Fibroblast of lung (primary cell): ENCODE measurements around the gene ISG20. TPM values are rescaled to one million over a fixed set of nuclear protein-coding genes. Genes with fewer than 3 reads are reported as not detected.

Source experiments
- DNase-seq, 2 donors: peaks; one replicate each; pipeline versions ENCODE4 v3.0.0 to v3.0.0-alpha.2; 2010; ENCODE audit warnings: low read depth in 2 of 2
- H2AFZ ChIP-seq: 2 replicates; pipeline ENCODE4 v1.5.1; 2012; ENCODE audit warnings: low read length, control low read depth, inconsistent platforms
- H3K27ac ChIP-seq: 2 replicates; pipeline ENCODE4 v1.5.1; 2011; ENCODE audit warnings: low read length, control low read depth; ENCODE audit not compliant: insufficient read depth
- H3K27me3 ChIP-seq: 2 replicates; pipeline ENCODE4 v1.5.1; 2011; ENCODE audit warnings: mild to moderate bottlenecking, low read length; ENCODE audit not compliant: control insufficient read depth, insufficient read depth
- H3K36me3 ChIP-seq: 2 replicates; pipeline ENCODE4 v1.5.1; 2011; ENCODE audit warnings: low read length; ENCODE audit not compliant: control insufficient read depth, insufficient read depth
- H3K4me1 ChIP-seq: 2 replicates; pipeline ENCODE4 v1.5.1; 2011; ENCODE audit warnings: low read length; ENCODE audit not compliant: control insufficient read depth, insufficient read depth; ENCODE audit errors: extremely low read depth
- H3K4me2 ChIP-seq: 2 replicates; pipeline ENCODE4 v1.5.1; 2011; ENCODE audit warnings: low read length, control low read depth; ENCODE audit not compliant: insufficient read depth; ENCODE audit errors: extremely low read depth
- H3K4me3 ChIP-seq, 4 experiments: fragments of 200-600 bp in 1 of 4; sonication (generic) in 1 of 4; replicated peaks in 1 of 4; 2 replicates each; pipeline ENCODE4 v1.5.1; 2011 to 2016; ENCODE audit warnings: low read length in 4 of 4, low read depth in 3 of 4, mild to moderate bottlenecking in 3 of 4, control low read depth in 2 of 4, inconsistent platforms in 1 of 4, mixed read lengths in 1 of 4; ENCODE audit not compliant: insufficient read depth in 1 of 4; ENCODE audit errors: control extremely low read depth in 1 of 4
- H3K79me2 ChIP-seq: 2 replicates; pipeline ENCODE4 v1.5.1; 2012; ENCODE audit warnings: mild to moderate bottlenecking, low read length, inconsistent platforms; ENCODE audit not compliant: control insufficient read depth, insufficient read depth
- H3K9ac ChIP-seq: 2 replicates; pipeline ENCODE4 v1.5.1; 2011; ENCODE audit warnings: mild to moderate bottlenecking, low read length, control low read depth; ENCODE audit not compliant: insufficient read depth
- H3K9me3 ChIP-seq: 2 replicates; pipeline ENCODE4 v1.5.1; 2012; ENCODE audit warnings: low read depth, low read length; ENCODE audit not compliant: control insufficient read depth, insufficient read depth
- H4K20me1 ChIP-seq: 2 replicates; pipeline ENCODE4 v1.5.1; 2011; ENCODE audit warnings: low read length; ENCODE audit not compliant: control insufficient read depth, insufficient read depth; ENCODE audit errors: extremely low read depth
- EZH2 ChIP-seq: IDR thresholded peaks from 2 replicates; pipeline ENCODE4 v1.5.1; 2012; ENCODE audit warnings: low read length, control low read depth, mild to moderate bottlenecking; ENCODE audit errors: missing control alignments
- polyA plus RNA-seq, 2 donors: library from polyadenylated mRNA; depleted of rRNA in 1 of 2; stranded (reverse) in 1 of 2; unstranded in 1 of 2; fragments of >200 nt; gene quantifications; 2 replicates each; pipeline ENCODE4 v1.2.1, GENCODE V29; 2011 to 2012; ENCODE audit warnings: missing spikeins in 1 of 2
- total RNA-seq: library from RNA; depleted of rRNA; stranded (reverse); fragments of >200 nt; gene quantifications from 2 replicates; pipeline ENCODE4 v1.2.1, GENCODE V29; 2014
- TF ChIP-seq, protein P1 (sequence below), 2 donors: IDR thresholded peaks in 1 of 2; conservative IDR thresholded peaks in 1 of 2; 1 replicate in 1 of 2; 2 replicates in 1 of 2; pipeline ENCODE4 v1.5.1; 2011 to 2012; ENCODE audit warnings: low read length in 2 of 2, control low read depth in 1 of 2, inconsistent platforms in 1 of 2, low read depth in 1 of 2, mild to moderate bottlenecking in 1 of 2

ISG20 gene
- total and polyA plus RNA-seq, 2 donors (not counting 1 experiment from before 2014, with no cell fraction given): 2.2 to 3.0 TPM

- TF ChIP-seq, protein P1, sequence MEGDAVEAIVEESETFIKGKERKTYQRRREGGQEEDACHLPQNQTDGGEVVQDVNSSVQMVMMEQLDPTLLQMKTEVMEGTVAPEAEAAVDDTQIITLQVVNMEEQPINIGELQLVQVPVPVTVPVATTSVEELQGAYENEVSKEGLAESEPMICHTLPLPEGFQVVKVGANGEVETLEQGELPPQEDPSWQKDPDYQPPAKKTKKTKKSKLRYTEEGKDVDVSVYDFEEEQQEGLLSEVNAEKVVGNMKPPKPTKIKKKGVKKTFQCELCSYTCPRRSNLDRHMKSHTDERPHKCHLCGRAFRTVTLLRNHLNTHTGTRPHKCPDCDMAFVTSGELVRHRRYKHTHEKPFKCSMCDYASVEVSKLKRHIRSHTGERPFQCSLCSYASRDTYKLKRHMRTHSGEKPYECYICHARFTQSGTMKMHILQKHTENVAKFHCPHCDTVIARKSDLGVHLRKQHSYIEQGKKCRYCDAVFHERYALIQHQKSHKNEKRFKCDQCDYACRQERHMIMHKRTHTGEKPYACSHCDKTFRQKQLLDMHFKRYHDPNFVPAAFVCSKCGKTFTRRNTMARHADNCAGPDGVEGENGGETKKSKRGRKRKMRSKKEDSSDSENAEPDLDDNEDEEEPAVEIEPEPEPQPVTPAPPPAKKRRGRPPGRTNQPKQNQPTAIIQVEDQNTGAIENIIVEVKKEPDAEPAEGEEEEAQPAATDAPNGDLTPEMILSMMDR (conservative IDR thresholded peaks at IDR 0.05 in 1 of 2, IDR thresholded peaks at IDR 0.05 in 1 of 2; ENCODE audit: low read depth in 1 of 2, low read length in 2 of 2): no peak
- no peak for TF ChIP-seq EZH2
- H3K27me3 ChIP-seq: peaks cover 12% of the 10 kb centered on the region
- H3K79me2 ChIP-seq: no peaks in the 10 kb centered on the region
- no peak overlapping the region for H3K4me3 ChIP-seq
- H4K20me1 ChIP-seq: no peaks in the 10 kb centered on the region
- H3K9me3 ChIP-seq: no peaks in the 10 kb centered on the region
- no peak overlapping the region for H3K9ac ChIP-seq
- no peak overlapping the region for H3K4me2 ChIP-seq
- no peak overlapping the region for H3K27ac ChIP-seq
- DNase-seq: no peak
- peaks cover 2% of the 10 kb centered on the region for H3K4me1 ChIP-seq
- no peaks in the 10 kb centered on the region for H3K36me3 ChIP-seq
- no peak overlapping the region for H2AFZ ChIP-seq
Observed at GRCh38 chr15:88700716-88701115, 61.9 kb downstream of the ISG20 start.

DNA sequence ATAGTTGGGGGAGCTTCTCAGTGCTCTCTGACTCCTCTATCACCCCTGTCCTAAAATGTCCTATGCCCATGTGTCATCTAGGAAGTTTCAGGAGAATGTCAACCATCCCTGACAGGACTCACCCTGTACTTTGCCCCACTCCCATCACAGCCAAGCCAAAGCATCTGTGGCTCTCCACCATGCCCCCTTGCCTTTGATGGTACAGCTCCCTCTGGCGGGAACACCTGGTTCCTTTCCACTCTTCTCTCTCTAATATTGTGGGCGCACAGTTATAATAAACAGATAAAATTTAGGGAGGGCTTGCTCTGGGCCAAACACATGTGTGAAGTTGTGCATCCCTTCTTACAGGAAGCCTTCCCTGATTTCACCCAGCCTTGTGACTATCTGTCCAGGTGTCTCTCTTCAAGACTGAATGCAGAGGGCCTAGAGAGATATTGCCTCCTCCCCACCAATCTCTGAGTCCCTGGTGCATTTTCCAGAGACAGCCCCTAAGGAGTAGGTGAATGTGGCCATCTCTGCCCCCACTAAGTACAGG lies 62.8 kb downstream of the ISG20 start:
- Histone ChIP-seq H3K4me2 (no peak overlapping the region), H3K9ac (no peak overlapping the region), H3K4me3 (no peak overlapping the region), H3K9me3 (no peaks in the 10 kb centered on the region), H4K20me1 (no peaks in the 10 kb centered on the region), H3K36me3 (no peaks in the 10 kb centered on the region), H3K27me3 (peaks cover 12% of the 10 kb centered on the region), H3K27ac (no peak overlapping the region), H3K4me1 (peaks cover 2% of the 10 kb centered on the region), H2AFZ (no peak overlapping the region), H3K79me2 (no peaks in the 10 kb centered on the region)
- DNase-seq: no peak
- TF ChIP-seq, protein P1 (conservative IDR thresholded peaks at IDR 0.05 in 1 of 2, IDR thresholded peaks at IDR 0.05 in 1 of 2; ENCODE audit: low read depth in 1 of 2, low read length in 2 of 2): peak; percentile 9 to 42
- TF ChIP-seq EZH2: no peak

DNA sequence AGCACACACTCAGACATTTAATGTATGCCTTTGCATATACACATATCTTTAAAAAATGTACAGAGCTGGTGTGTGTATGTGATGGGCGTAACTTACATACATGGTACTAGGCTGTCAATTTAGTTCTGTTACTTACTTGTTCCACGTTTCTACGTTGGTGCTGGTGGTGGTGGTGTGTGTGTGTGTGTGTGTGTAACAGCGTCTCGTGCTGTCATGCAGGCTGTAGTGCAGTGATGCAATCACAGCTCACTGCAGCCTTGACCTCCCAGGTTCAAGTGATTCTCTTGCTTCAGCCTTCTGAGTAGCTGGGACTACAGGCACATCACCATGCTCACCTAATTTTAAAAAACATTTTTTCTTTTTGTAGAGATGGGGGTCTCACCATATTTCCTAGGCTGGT lies 64.2 kb downstream of the ISG20 start:
- Histone ChIP-seq H3K79me2 (no peaks in the 10 kb centered on the region), H3K27me3 (peaks cover 9% of the 10 kb centered on the region), H4K20me1 (no peaks in the 10 kb centered on the region), H2AFZ (no peak overlapping the region), H3K27ac (no peak overlapping the region), H3K4me3 (no peak overlapping the region), H3K9me3 (no peaks in the 10 kb centered on the region), H3K4me1 (peaks cover 4% of the 10 kb centered on the region), H3K4me2 (no peak overlapping the region), H3K36me3 (no peaks in the 10 kb centered on the region), H3K9ac (no peak overlapping the region)
- TF ChIP-seq EZH2: no peak
- TF ChIP-seq, protein P1 (conservative IDR thresholded peaks at IDR 0.05 in 1 of 2, IDR thresholded peaks at IDR 0.05 in 1 of 2; ENCODE audit: low read depth in 1 of 2, low read length in 2 of 2): no peak
- DNase-seq: peak in 1 of 2 donors; percentile 33
